ENCODE data around the gene SLC44A1. TPM values are rescaled to one million over a fixed set of nuclear protein-coding genes. Genes with fewer than 3 reads are reported as not detected.

Gene SLC44A1
- total and polyA plus RNA-seq, 2 of the 13 experiments (the other 11 are each of a cell fraction or from before 2014, with no cell fraction given) = 21.4 to 40.8 TPM

DNA sequence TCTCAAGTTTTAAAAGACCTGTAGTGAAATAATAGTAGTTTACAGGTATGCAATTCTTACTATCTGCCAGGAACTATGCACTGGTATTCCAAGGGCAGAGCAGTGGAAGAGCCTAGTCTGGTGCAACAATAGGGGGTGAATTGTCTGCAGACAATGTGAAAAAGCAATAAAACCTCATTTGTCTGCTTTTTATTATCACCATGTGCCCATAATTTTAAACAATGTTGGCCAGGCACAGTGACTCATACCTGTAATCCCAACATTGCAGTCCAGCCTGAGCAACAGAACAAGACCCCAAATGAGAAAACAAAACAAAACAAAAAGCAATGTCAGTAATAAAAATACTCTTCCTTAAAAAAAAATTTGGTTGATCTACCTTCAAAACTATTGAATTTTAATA is 12.2 kb upstream of the SLC44A1 start:
- ChIA-PET CTCF (ENCODE audit: low intra/inter-chr PET ratio, low total read pairs) (no interaction called here), POLR2A (no interaction called here)
- Histone ChIP-seq H3K4me3 (replicated peaks in 1 of 3; ENCODE audit: insufficient read depth in 1 of 3, low read depth in 2 of 3, low read length in 3 of 3) (no peak overlapping the region), H3K79me2 (ENCODE audit: insufficient read depth, low read length) (no peaks in the 10 kb centered on the region), H2AFZ (ENCODE audit: low read length) (no peak overlapping the region), H3K27me3 (ENCODE audit: control insufficient read depth in 1 of 2, insufficient read depth in 2 of 2, low read length in 2 of 2) (no peaks in the 10 kb centered on the region), H3K36me3 (replicated peaks in 1 of 2; ENCODE audit: control insufficient read depth in 1 of 2, insufficient read depth in 2 of 2, low read length in 2 of 2) (no peaks in the 10 kb centered on the region), H3K27ac (ENCODE audit: extremely low read length, insufficient read depth, low read length) (no peak overlapping the region), H3K4me2 (ENCODE audit: low read depth, low read length) (no peak overlapping the region), H3K9me3 (ENCODE audit: low read length) (no peaks in the 10 kb centered on the region), H4K20me1 (ENCODE audit: insufficient read depth, low read length) (no peaks in the 10 kb centered on the region), H3K4me1 (ENCODE audit: insufficient read depth, low read length) (peaks cover 17% of the 10 kb centered on the region), H3K9ac (ENCODE audit: insufficient read depth, low read depth, low read length) (no peak overlapping the region)
- intact Hi-C loops (cut with micrococcal nuclease; ENCODE audit: unreplicated experiment) = no loop called here
- no TSS peak for BruUV-seq (replicated peaks)
- no peak for FAIRE-seq
- no peak for TF ChIP-seq ZNF720 (CRISPR knock-in tag; IDR thresholded peaks at IDR 0.05)
- TF ChIP-seq, protein P1, sequence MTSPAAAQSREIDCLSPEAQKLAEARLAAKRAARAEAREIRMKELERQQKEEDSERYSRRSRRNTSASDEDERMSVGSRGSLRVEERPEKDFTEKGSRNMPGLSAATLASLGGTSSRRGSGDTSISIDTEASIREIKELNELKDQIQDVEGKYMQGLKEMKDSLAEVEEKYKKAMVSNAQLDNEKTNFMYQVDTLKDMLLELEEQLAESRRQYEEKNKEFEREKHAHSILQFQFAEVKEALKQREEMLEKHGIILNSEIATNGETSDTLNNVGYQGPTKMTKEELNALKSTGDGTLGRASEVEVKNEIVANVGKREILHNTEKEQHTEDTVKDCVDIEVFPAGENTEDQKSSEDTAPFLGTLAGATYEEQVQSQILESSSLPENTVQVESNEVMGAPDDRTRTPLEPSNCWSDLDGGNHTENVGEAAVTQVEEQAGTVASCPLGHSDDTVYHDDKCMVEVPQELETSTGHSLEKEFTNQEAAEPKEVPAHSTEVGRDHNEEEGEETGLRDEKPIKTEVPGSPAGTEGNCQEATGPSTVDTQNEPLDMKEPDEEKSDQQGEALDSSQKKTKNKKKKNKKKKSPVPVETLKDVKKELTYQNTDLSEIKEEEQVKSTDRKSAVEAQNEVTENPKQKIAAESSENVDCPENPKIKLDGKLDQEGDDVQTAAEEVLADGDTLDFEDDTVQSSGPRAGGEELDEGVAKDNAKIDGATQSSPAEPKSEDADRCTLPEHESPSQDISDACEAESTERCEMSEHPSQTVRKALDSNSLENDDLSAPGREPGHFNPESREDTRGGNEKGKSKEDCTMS (CRISPR knock-in tag; conservative IDR thresholded peaks at IDR 0.05) = no peak
- no peak for TF ChIP-seq SNAPC2 (CRISPR knock-in tag; IDR thresholded peaks at IDR 0.05)
- TF ChIP-seq, protein P2, sequence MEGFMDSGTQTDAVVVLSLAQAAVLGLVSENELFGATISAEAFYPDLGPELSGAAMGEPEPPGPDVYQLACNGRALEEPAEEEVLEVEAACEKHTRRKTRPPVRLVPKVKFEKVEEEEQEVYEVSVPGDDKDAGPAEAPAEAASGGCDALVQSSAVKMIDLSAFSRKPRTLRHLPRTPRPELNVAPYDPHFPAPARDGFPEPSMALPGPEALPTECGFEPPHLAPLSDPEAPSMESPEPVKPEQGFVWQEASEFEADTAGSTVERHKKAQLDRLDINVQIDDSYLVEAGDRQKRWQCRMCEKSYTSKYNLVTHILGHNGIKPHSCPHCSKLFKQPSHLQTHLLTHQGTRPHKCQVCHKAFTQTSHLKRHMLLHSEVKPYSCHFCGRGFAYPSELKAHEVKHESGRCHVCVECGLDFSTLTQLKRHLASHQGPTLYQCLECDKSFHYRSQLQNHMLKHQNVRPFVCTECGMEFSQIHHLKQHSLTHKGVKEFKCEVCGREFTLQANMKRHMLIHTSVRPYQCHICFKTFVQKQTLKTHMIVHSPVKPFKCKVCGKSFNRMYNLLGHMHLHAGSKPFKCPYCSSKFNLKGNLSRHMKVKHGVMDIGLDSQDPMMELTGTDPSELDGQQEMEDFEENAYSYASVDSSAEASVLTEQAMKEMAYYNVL (CRISPR knock-in tag; IDR thresholded peaks at IDR 0.05; ENCODE audit: borderline replicate concordance) = no peak
- TF ChIP-seq NFYC (CRISPR knock-in tag; IDR thresholded peaks at IDR 0.05) = no peak
- no peak for TF ChIP-seq SNRNP70 (IDR thresholded peaks at IDR 0.05; ENCODE audit: low read depth, low read length)
- TF ChIP-seq ZNF761 (CRISPR knock-in tag; conservative IDR thresholded peaks at IDR 0.05) = no peak
- TF ChIP-seq ZKSCAN8 (CRISPR knock-in tag; IDR thresholded peaks at IDR 0.05; ENCODE audit: borderline replicate concordance) = no peak
- TF ChIP-seq, protein P3, sequence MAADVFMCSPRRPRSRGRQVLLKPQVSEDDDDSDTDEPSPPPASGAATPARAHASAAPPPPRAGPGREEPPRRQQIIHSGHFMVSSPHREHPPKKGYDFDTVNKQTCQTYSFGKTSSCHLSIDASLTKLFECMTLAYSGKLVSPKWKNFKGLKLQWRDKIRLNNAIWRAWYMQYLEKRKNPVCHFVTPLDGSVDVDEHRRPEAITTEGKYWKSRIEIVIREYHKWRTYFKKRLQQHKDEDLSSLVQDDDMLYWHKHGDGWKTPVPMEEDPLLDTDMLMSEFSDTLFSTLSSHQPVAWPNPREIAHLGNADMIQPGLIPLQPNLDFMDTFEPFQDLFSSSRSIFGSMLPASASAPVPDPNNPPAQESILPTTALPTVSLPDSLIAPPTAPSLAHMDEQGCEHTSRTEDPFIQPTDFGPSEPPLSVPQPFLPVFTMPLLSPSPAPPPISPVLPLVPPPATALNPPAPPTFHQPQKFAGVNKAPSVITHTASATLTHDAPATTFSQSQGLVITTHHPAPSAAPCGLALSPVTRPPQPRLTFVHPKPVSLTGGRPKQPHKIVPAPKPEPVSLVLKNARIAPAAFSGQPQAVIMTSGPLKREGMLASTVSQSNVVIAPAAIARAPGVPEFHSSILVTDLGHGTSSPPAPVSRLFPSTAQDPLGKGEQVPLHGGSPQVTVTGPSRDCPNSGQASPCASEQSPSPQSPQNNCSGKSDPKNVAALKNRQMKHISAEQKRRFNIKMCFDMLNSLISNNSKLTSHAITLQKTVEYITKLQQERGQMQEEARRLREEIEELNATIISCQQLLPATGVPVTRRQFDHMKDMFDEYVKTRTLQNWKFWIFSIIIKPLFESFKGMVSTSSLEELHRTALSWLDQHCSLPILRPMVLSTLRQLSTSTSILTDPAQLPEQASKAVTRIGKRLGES (CRISPR knock-in tag; IDR thresholded peaks at IDR 0.05; ENCODE audit: borderline replicate concordance) = no peak
- TF ChIP-seq, protein P4, sequence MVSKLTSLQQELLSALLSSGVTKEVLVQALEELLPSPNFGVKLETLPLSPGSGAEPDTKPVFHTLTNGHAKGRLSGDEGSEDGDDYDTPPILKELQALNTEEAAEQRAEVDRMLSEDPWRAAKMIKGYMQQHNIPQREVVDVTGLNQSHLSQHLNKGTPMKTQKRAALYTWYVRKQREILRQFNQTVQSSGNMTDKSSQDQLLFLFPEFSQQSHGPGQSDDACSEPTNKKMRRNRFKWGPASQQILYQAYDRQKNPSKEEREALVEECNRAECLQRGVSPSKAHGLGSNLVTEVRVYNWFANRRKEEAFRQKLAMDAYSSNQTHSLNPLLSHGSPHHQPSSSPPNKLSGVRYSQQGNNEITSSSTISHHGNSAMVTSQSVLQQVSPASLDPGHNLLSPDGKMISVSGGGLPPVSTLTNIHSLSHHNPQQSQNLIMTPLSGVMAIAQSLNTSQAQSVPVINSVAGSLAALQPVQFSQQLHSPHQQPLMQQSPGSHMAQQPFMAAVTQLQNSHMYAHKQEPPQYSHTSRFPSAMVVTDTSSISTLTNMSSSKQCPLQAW (CRISPR knock-in tag; IDR thresholded peaks at IDR 0.05) = no peak
- TF ChIP-seq DPF2 (CRISPR knock-in tag; IDR thresholded peaks at IDR 0.05; ENCODE audit: borderline replicate concordance, low read depth) = no peak
- no peak for TF ChIP-seq RFX3 (CRISPR knock-in tag; IDR thresholded peaks at IDR 0.05)
- TF ChIP-seq, protein P5, sequence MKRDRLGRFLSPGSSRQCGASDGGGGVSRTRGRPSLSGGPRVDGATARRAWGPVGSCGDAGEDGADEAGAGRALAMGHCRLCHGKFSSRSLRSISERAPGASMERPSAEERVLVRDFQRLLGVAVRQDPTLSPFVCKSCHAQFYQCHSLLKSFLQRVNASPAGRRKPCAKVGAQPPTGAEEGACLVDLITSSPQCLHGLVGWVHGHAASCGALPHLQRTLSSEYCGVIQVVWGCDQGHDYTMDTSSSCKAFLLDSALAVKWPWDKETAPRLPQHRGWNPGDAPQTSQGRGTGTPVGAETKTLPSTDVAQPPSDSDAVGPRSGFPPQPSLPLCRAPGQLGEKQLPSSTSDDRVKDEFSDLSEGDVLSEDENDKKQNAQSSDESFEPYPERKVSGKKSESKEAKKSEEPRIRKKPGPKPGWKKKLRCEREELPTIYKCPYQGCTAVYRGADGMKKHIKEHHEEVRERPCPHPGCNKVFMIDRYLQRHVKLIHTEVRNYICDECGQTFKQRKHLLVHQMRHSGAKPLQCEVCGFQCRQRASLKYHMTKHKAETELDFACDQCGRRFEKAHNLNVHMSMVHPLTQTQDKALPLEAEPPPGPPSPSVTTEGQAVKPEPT (CRISPR knock-in tag; IDR thresholded peaks at IDR 0.05; ENCODE audit: low read depth) = no peak
- ATAC-seq = no peak
- DNase-seq (ENCODE audit: low spot score) = no peak
- in situ Hi-C loops (cut with HindIII; ENCODE audit: extremely low pct_ligation_motif_present, low pct_unique_long_range_greater_than_20kb) = no loop called here
